Adrenal gland (tissue), 5 donors: ENCODE data around the gene DCLRE1A.

ENCODE experiments used
- CTCF ChIP-seq, 6 experiments: fragments of 450-650 bp in 4 of 6; fragments of 200-600 bp in 2 of 6; sonication (generic) in 1 of 6; IDR thresholded peaks; 1 replicate in 5 of 6; 2 replicates in 1 of 6; pipeline versions ENCODE4 v1.5.1 to v1.8.0; 2016 to 2021; ENCODE audit warnings: antibody characterized with exemption in 6 of 6, mild to moderate bottlenecking in 2 of 6, moderate library complexity in 1 of 6
- POLR2A ChIP-seq, 2 donors: fragments of 450-650 bp; IDR thresholded peaks; one replicate each; pipeline ENCODE4 v1.6.1; 2017; ENCODE audit warnings: antibody characterized with exemption in 2 of 2, mild to moderate bottlenecking in 2 of 2, moderate library complexity in 1 of 2
- donor health status: DM: no; HTN: no; CAD: no.

- TF ChIP-seq CTCF (IDR thresholded peaks at IDR 0.05), result no peak
- no peak for TF ChIP-seq POLR2A (IDR thresholded peaks at IDR 0.05)
These were observed 40.7 kb upstream of the DCLRE1A start for GRCh38 chr10:113894581-113894980.
